Uterus (tissue), 4 donors: ENCODE data around the gene DMD. TPM values are rescaled to one million over a fixed set of nuclear protein-coding genes. Genes with fewer than 3 reads are reported as not detected.

ENCODE experiments used
- DNase-seq, 2 donors: peaks; one replicate each; pipeline ENCODE4 v3.0.0-alpha.2; 2019 to 2020
- H3K27ac ChIP-seq, 2 donors: fragments of 200-600 bp; sonication (generic); 1 replicate in 1 of 2; 2 replicates in 1 of 2; pipeline ENCODE4 v1.5.1; 2016 to 2018
- H3K27me3 ChIP-seq, 2 donors: fragments of 200-600 bp; sonication (generic); one replicate each; pipeline ENCODE4 v1.5.1; 2018 to 2019; ENCODE audit warnings: control low read depth in 1 of 2
- H3K36me3 ChIP-seq, 2 donors: fragments of 200-600 bp; sonication (generic); one replicate each; pipeline ENCODE4 v1.5.1; 2019; ENCODE audit warnings: control low read depth in 1 of 2
- H3K4me1 ChIP-seq, 2 donors: fragments of 200-600 bp; sonication (generic); one replicate each; pipeline ENCODE4 v1.5.1; 2018 to 2019; ENCODE audit warnings: control low read depth in 1 of 2
- H3K4me3 ChIP-seq, 2 donors: fragments of 200-600 bp; sonication (generic); 1 replicate in 1 of 2; 2 replicates in 1 of 2; pipeline ENCODE4 v1.5.1; 2018 to 2019; ENCODE audit warnings: mild to moderate bottlenecking in 1 of 2
- H3K9me3 ChIP-seq, 2 donors: fragments of 200-600 bp; sonication (generic); one replicate each; pipeline ENCODE4 v1.5.1; 2019; ENCODE audit warnings: control low read depth in 1 of 2
- POLR2A ChIP-seq, 2 donors: fragments of 450-650 bp; IDR thresholded peaks; one replicate each; pipeline ENCODE4 v1.6.1; 2016; ENCODE audit warnings: antibody characterized with exemption in 2 of 2, mild to moderate bottlenecking in 1 of 2, moderate library complexity in 1 of 2
- intact Hi-C: fragments of 100-400 bp; cut with DNase I; formaldehyde crosslinking; loops from one replicate; pipeline ENCODE4 v1.15.1; 2023; ENCODE audit warnings: low total_unique reads
- microRNA-seq: library from miRNA; unstranded; fragments of <30 nt; microRNA quantifications from one replicate; pipeline ENCODE4, GENCODE V29; 2016; ENCODE audit warnings: borderline microRNAs expressed, borderline replicate concordance
- small RNA-seq: library from RNA; depleted of rRNA; stranded (forward); fragments of <200 nt; gene quantifications from one replicate; pipeline ENCODE3, GENCODE V24; 2016
- total RNA-seq, 4 donors: library from RNA; depleted of rRNA in 3 of 4; stranded (reverse); fragments of >200 nt in 3 of 4; gene quantifications; one replicate each; pipeline versions ENCODE4 v1.1.0 to v1.2.4, GENCODE V29; 2014 to 2023
- TF ChIP-seq, protein P1 (sequence below), 4 experiments: fragments of 200-600 bp in 2 of 4; fragments of 450-650 bp in 2 of 4; sonication (generic) in 2 of 4; IDR thresholded peaks; one replicate each; pipeline ENCODE4 v1.5.1; 2016 to 2019; ENCODE audit warnings: antibody characterized with exemption in 4 of 4, mild to moderate bottlenecking in 2 of 4, moderate library complexity in 1 of 4
- donor health status: DM: yes; HTN: yes; CAD: no.

DMD gene
- total RNA-seq, 4 donors from 2014 or later, result 73.8 to 147 (median 97.8) TPM

DNA sequence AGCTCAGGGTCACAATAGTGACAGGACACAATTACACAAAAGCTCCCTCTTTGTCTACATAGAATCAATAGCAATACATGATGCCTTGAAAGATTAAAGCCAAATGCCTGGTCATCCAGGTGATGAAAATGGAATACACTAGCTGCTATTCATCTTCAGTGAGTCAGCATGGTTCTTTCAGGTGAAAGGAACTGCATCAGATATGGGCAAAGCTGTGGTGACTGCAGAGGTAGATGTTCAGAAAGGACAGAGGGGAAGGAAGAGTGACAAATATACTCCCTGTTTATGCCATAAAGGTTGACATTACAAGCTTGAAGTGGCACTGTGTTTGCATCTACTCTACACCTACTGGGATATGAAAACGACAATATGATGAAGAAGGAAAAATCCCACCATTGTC, 2119.5 kb downstream of the DMD start:
- Histone ChIP-seq H3K4me1 (no peaks in the 10 kb centered on the region), H3K27ac (no peak overlapping the region), H3K4me3 (no peak overlapping the region), H3K9me3 (no peaks in the 10 kb centered on the region), H3K36me3 (no peaks in the 10 kb centered on the region), H3K27me3 (no peaks in the 10 kb centered on the region)
- DNase-seq, result no peak
- intact Hi-C loops, result no loop called here
- TF ChIP-seq, protein P1, sequence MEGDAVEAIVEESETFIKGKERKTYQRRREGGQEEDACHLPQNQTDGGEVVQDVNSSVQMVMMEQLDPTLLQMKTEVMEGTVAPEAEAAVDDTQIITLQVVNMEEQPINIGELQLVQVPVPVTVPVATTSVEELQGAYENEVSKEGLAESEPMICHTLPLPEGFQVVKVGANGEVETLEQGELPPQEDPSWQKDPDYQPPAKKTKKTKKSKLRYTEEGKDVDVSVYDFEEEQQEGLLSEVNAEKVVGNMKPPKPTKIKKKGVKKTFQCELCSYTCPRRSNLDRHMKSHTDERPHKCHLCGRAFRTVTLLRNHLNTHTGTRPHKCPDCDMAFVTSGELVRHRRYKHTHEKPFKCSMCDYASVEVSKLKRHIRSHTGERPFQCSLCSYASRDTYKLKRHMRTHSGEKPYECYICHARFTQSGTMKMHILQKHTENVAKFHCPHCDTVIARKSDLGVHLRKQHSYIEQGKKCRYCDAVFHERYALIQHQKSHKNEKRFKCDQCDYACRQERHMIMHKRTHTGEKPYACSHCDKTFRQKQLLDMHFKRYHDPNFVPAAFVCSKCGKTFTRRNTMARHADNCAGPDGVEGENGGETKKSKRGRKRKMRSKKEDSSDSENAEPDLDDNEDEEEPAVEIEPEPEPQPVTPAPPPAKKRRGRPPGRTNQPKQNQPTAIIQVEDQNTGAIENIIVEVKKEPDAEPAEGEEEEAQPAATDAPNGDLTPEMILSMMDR (IDR thresholded peaks at IDR 0.05), result no peak
- TF ChIP-seq POLR2A (IDR thresholded peaks at IDR 0.05), result no peak

DNA sequence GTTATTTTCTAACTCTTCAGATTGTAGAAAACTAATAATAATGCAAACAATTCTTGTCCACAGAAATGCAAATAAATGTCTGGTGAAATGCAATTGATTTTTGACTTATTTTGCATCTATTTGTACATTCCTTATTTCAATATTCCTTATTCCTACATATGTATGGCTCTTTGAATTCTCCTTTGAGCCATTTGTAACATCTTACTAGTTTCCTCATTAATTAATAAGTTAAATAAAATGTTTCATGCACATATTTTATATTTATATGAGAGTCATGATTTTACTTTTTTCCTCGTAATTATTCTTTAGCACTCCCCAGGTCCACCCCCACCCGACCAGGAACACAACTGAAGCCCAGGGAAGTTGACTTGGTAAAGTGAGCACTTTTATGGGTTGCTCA, 2136.8 kb downstream of the DMD start:
- H3K4me1 ChIP-seq, result no peaks in the 10 kb centered on the region
- DNase-seq, result no peak
- TF ChIP-seq, protein P1 (IDR thresholded peaks at IDR 0.05), result no peak
- no peak for TF ChIP-seq POLR2A (IDR thresholded peaks at IDR 0.05)
- intact Hi-C loops, result no loop called here
- no peak overlapping the region for H3K27ac ChIP-seq
- no peak overlapping the region for H3K4me3 ChIP-seq
- H3K9me3 ChIP-seq, result peaks cover 0 to 3% of the 10 kb centered on the region in 2 donors
- no peaks in the 10 kb centered on the region for H3K36me3 ChIP-seq
- no peaks in the 10 kb centered on the region for H3K27me3 ChIP-seq

DNA sequence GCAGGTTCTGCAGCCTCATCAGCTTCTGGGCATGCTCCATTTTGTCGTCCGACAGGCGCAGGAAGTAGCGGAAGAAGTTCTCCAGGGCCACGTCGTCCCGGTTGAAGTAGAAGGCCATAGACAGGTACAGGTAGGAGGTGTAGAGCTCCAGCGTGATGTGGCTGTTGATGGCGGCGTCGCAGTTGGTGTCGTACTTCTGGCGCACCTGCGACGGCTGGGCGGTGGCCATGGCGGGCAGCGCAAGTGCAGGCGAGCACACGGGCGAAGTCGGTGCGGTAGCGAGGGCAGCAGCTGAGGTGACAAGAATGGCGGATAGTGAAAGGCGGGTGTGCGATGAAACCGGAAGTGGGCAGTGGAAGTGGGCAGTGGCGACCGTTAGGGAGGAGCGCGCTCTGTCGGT, 2139.6 kb downstream of the DMD start, which contains the start of gene FTHL17:
Gene FTHL17 (minus strand): TSS at position 317 of the 400 bp plus-strand sequence. CDS start 88 bp downstream, at position 229.
- no peaks in the 10 kb centered on the region for H3K9me3 ChIP-seq
- TF ChIP-seq POLR2A (IDR thresholded peaks at IDR 0.05), result no peak
- TF ChIP-seq, protein P1 (IDR thresholded peaks at IDR 0.05), result no peak
- H3K27ac ChIP-seq, result no peak within 1 kb of the TSS
- intact Hi-C loops, result no loop called here
- no peak within 1 kb of the TSS for H3K4me3 ChIP-seq
- H3K27me3 ChIP-seq, result no peaks in the 10 kb centered on the region
- no peaks in the 10 kb centered on the region for H3K36me3 ChIP-seq
- H3K4me1 ChIP-seq, result no peaks in the 10 kb centered on the region
- DNase-seq, result no peak

DNA sequence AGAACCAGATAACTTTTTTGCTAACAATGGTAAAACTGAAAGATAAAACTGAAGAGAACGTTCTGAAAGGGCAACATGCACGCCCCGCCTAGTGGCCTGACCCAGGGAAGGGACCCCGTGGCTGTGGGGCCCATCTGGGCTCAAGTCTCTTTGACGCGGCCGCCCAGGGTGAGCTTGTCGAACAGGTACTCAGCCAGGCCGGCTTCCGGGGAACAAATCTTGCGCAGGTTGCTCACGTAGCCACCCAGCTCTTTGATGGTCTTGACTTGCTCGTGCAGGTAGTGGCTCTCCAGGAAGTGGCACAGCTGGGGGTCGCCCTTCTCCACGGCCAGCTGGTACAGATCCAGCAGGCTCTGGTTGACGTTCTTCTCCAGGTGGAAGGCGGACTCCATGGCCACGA, 2140.1 kb downstream of the DMD start:
- Histone ChIP-seq H3K27me3 (no peaks in the 10 kb centered on the region), H3K27ac (no peak overlapping the region), H3K9me3 (no peaks in the 10 kb centered on the region), H3K4me3 (no peak overlapping the region), H3K4me1 (no peaks in the 10 kb centered on the region), H3K36me3 (no peaks in the 10 kb centered on the region)
- intact Hi-C loops, result no loop called here
- no peak for TF ChIP-seq POLR2A (IDR thresholded peaks at IDR 0.05)
- TF ChIP-seq, protein P1 (IDR thresholded peaks at IDR 0.05), result no peak
- DNase-seq, result no peak

DNA sequence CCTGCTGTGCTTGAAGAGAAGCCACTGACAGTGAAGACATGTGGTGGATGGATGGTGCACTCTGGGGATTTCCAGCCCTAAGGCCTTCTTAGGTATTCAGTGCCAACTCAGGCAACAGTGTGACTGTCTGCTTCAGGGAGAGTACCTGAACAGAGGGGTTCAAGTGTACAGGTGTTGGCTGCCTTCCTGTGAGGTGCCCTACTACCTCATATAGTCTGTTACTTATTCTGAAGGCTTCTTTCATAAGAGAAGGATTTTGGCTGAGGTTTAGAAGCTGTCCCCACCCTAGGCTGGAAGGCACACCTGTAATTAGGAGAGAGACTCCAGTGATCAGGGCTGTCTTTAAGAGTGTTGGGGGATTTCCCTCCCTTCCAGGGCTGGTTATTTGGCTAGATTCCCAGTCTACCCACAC, 2141.3 kb downstream of the DMD start:
- Histone ChIP-seq H3K36me3 (no peaks in the 10 kb centered on the region), H3K27me3 (no peaks in the 10 kb centered on the region), H3K27ac (no peak overlapping the region), H3K4me1 (no peaks in the 10 kb centered on the region), H3K4me3 (no peak overlapping the region), H3K9me3 (no peaks in the 10 kb centered on the region)
- DNase-seq, result no peak
- TF ChIP-seq, protein P1 (IDR thresholded peaks at IDR 0.05), result no peak
- TF ChIP-seq POLR2A (IDR thresholded peaks at IDR 0.05), result no peak
- intact Hi-C loops, result no loop called here

Small RNA genes lying within 50 kb of the gene (microRNA-seq; reads per million reads assigned to microRNA genes)
- gene MIR3915 (not detected), gene MIR548F5 (not detected)

Small RNA genes lying within 50 kb of the gene (small RNA-seq; reads per million reads assigned to genes)
- gene MIR3915 (not detected), gene MIR548F5 (not detected), gene RNA5SP501 (not detected), gene RNU6-894P (not detected)
